ENCODE results near the gene FBLN1.

Gene FBLN1

GRCh38 chr22:45522462-45522861 is 19.8 kb downstream of the FBLN1 start:
- TF ChIP-seq, protein P1, sequence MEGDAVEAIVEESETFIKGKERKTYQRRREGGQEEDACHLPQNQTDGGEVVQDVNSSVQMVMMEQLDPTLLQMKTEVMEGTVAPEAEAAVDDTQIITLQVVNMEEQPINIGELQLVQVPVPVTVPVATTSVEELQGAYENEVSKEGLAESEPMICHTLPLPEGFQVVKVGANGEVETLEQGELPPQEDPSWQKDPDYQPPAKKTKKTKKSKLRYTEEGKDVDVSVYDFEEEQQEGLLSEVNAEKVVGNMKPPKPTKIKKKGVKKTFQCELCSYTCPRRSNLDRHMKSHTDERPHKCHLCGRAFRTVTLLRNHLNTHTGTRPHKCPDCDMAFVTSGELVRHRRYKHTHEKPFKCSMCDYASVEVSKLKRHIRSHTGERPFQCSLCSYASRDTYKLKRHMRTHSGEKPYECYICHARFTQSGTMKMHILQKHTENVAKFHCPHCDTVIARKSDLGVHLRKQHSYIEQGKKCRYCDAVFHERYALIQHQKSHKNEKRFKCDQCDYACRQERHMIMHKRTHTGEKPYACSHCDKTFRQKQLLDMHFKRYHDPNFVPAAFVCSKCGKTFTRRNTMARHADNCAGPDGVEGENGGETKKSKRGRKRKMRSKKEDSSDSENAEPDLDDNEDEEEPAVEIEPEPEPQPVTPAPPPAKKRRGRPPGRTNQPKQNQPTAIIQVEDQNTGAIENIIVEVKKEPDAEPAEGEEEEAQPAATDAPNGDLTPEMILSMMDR (IDR thresholded peaks at IDR 0.05; ENCODE audit: borderline replicate concordance, insufficient read depth, low read depth, low read length): no peak

GRCh38 chr22:45524157-45524556 is 21.5 kb downstream of the FBLN1 start:
- TF ChIP-seq, protein P1 (IDR thresholded peaks at IDR 0.05; ENCODE audit: borderline replicate concordance, insufficient read depth, low read depth, low read length): no peak

More at GRCh38 chr22:45522462-45522861, 19.8 kb downstream of the FBLN1 start:
- H3K4me3 ChIP-seq (ENCODE audit: low read depth, low read length): no peak overlapping the region

DNA sequence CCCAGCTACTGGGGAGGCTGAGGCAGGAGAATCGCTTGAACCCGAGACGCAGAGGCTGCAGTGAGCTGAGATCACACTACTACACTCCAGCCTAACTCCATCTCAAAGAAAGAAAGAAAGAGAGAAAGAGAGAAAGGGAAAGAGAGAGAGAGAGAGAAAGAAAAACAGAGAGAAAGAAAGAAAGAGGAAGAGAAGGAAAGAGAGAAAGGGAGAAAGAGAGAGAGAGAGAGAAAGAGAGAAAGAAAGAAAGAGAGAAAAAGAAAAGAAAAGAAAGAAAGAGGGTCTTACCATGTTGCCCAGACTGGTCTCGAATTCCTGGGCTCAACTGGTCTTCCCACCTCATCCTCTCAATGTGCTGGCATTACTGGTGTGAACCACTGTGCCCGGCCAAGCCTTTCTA is 22.3 kb downstream of the FBLN1 start:
- TF ChIP-seq, protein P1 (IDR thresholded peaks at IDR 0.05; ENCODE audit: borderline replicate concordance, insufficient read depth, low read depth, low read length): no peak
- H3K4me3 ChIP-seq (ENCODE audit: low read depth, low read length): no peak overlapping the region

More at GRCh38 chr22:45524157-45524556, 21.5 kb downstream of the FBLN1 start:
- H3K4me3 ChIP-seq (ENCODE audit: low read depth, low read length): no peak overlapping the region

DNA sequence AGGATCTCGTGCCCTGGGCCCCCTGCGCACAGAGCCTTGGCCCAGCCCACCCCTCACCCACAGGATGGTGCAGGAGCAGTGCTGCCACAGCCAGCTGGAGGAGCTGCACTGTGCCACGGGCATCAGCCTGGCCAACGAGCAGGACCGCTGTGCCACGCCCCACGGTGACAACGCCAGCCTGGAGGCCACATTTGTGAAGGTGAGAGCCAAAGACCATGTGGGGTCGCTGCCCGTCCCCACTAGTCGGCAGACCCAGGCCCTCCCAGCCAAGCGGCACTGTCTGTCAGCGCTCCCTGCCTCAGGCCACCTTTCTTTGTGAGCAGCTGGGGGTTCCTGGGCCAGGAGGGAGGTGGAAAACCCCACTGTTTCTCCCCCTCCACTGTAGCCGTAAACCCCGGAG is 22.8 kb downstream of the FBLN1 start:
- TF ChIP-seq, protein P1 (IDR thresholded peaks at IDR 0.05; ENCODE audit: borderline replicate concordance, insufficient read depth, low read depth, low read length): no peak
- H3K4me3 ChIP-seq (ENCODE audit: low read depth, low read length): no peak overlapping the region

GRCh38 chr22:45526281-45526680 is 23.6 kb downstream of the FBLN1 start:
- no peak overlapping the region for H3K4me3 ChIP-seq (ENCODE audit: low read depth, low read length)
- TF ChIP-seq, protein P1 (IDR thresholded peaks at IDR 0.05; ENCODE audit: borderline replicate concordance, insufficient read depth, low read depth, low read length): no peak

DNA sequence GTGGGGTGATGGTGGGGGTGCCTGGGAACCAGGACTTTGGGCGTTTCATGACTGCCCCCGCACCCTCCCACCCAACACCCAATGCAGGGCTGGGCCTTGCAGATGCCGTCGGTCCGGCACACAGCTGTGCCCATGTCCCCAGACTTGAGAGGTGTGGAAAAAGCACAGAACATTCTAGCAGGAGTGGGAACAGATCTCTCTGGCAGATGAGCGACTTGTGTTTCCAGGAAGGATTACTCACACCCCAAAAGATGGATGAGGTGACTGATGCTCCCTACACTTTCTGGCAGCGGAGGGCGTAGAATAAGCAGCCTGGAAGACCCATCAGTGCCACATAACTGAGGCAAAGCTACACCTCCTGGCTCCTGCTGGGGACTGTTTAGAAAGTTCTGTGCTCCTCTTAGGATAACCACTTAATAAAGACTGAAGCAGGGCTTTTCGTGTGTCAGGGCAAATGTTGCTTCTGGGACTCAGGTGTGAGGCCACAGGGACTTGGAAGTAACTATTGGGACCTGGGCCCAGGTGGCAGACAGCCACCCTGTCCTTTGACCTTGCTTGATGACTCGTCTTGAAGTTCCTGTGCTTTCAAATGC is 24.2 kb downstream of the FBLN1 start:
- H3K4me3 ChIP-seq (ENCODE audit: low read depth, low read length): no peak overlapping the region
- TF ChIP-seq, protein P1 (IDR thresholded peaks at IDR 0.05; ENCODE audit: borderline replicate concordance, insufficient read depth, low read depth, low read length): no peak

DNA sequence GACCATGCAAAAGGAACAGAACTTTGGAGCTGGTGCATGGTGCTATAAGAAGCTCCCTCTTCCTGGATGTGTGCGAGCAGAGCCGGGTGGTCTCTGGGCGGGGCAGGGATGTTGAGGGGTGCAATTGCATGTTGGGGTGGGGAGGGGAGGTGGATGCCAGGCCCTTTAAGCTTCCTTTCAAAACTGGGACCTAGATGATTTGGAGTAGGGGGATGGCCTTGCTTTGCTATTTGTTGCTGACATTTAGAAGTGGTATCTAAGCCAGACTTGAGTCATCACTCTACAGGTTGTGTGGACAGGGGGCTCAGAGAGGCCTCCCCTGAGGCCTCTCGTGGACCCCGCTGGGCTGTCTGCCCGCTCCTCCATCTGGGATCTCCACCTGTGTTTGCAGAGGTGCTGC is 24.8 kb downstream of the FBLN1 start:
- no peak overlapping the region for H3K4me3 ChIP-seq (ENCODE audit: low read depth, low read length)
- TF ChIP-seq, protein P1 (IDR thresholded peaks at IDR 0.05; ENCODE audit: borderline replicate concordance, insufficient read depth, low read depth, low read length): no peak

All from GM12875 (cell line).